Measurements from ENCODE around the gene TSPEAR.
"Not testable (repeated sequence)": the region's sequence is repeated elsewhere in the genome, so short reads cannot be mapped to it uniquely, and the experiment has no call there.

- not testable (repeated sequence) for TF ChIP-seq ZNF565 (CRISPR knock-in tag; conservative IDR thresholded peaks at IDR 0.05; ENCODE audit: low read depth); ZNF8 (CRISPR knock-in tag; IDR thresholded peaks at IDR 0.05); TCF4 (CRISPR knock-in tag; IDR thresholded peaks at IDR 0.05; ENCODE audit: borderline replicate concordance); CSDC2 (CRISPR knock-in tag; IDR thresholded peaks at IDR 0.05); TSHZ2 (CRISPR knock-in tag; IDR thresholded peaks at IDR 0.05); POU6F1 (CRISPR knock-in tag; IDR thresholded peaks at IDR 0.05; ENCODE audit: borderline replicate concordance, low read depth)
- TF ChIP-seq, protein P1, sequence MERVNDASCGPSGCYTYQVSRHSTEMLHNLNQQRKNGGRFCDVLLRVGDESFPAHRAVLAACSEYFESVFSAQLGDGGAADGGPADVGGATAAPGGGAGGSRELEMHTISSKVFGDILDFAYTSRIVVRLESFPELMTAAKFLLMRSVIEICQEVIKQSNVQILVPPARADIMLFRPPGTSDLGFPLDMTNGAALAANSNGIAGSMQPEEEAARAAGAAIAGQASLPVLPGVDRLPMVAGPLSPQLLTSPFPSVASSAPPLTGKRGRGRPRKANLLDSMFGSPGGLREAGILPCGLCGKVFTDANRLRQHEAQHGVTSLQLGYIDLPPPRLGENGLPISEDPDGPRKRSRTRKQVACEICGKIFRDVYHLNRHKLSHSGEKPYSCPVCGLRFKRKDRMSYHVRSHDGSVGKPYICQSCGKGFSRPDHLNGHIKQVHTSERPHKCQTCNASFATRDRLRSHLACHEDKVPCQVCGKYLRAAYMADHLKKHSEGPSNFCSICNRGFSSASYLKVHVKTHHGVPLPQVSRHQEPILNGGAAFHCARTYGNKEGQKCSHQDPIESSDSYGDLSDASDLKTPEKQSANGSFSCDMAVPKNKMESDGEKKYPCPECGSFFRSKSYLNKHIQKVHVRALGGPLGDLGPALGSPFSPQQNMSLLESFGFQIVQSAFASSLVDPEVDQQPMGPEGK (CRISPR knock-in tag; IDR thresholded peaks at IDR 0.05; ENCODE audit: borderline replicate concordance) = not testable (repeated sequence)
These were observed 83.5 kb downstream of the TSPEAR start for GRCh38 chr21:44627831-44628233.

Measured in SK-N-SH treated with all-trans-retinoic acid at 6 μM for 48 hours (cell line).